EH (cell line): ENCODE results near the gene POLR3C.
"Not testable (repeated sequence)": the region's sequence is repeated elsewhere in the genome, so short reads cannot be mapped to it uniquely, and the experiment has no call there.

ENCODE experiments used
- DNase-seq: peaks from one replicate; pipeline ENCODE4 v3.0.0-alpha.2; 2015; ENCODE audit warnings: low read depth

Gene POLR3C, protein sequence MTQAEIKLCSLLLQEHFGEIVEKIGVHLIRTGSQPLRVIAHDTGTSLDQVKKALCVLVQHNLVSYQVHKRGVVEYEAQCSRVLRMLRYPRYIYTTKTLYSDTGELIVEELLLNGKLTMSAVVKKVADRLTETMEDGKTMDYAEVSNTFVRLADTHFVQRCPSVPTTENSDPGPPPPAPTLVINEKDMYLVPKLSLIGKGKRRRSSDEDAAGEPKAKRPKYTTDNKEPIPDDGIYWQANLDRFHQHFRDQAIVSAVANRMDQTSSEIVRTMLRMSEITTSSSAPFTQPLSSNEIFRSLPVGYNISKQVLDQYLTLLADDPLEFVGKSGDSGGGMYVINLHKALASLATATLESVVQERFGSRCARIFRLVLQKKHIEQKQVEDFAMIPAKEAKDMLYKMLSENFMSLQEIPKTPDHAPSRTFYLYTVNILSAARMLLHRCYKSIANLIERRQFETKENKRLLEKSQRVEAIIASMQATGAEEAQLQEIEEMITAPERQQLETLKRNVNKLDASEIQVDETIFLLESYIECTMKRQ

DNA sequence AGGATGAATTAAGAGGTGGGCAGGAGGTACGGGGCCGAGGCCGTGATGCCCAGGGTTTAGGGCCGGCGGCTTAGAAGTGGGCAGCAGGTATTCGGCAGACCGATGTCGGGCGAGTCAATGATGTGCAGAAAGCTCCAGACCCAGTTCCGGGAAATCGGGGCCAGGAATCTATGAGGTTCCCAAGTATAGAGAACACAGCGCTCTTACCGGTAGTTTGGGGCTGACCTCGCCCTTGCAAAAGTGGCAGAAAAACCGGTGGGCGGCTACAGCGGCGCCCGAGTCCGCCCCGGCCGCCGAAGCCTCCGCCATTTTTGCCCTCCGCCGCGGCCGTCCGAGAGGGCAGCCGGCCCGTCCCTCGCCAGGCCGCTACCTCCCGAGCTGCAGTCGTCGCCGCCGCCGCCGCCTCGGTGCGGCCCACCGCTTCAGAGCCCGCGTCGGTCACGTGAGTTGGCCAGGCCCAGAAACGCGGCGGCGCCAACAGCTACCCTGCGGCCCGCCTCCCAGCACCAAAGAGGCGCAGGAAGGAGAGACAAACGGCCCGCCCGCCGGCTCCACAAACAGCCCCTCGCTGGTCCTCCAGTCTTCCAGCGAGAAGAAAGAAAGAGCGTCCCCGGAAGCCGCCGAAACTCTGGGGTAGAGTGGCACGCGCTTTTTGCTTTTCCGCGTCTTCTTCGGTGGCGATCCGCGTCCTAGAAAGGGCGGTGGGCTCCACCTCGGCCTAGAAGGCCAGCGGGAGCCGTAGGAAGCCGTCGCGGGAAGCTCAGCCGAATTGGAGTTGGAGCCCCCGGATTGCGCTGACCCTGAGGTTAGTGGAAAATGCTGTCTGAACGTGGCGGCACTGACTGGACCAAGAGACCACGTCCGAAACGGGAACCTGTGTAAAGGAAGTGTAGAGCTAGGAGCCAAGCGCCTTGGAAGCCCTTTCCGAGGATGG lies at the start of gene POLR3C, which contains the start of gene RNF115:
POLR3C (plus strand) TSS at position 636 of the 934 bp plus-strand sequence. CDS start 1,577 bp downstream, outside the sequence.
RNF115 (minus strand) TSS at position 531 of the 934 bp plus-strand sequence; CDS start at position 309, 222 bp downstream.
- peak; percentile 94 for DNase-seq

DNA sequence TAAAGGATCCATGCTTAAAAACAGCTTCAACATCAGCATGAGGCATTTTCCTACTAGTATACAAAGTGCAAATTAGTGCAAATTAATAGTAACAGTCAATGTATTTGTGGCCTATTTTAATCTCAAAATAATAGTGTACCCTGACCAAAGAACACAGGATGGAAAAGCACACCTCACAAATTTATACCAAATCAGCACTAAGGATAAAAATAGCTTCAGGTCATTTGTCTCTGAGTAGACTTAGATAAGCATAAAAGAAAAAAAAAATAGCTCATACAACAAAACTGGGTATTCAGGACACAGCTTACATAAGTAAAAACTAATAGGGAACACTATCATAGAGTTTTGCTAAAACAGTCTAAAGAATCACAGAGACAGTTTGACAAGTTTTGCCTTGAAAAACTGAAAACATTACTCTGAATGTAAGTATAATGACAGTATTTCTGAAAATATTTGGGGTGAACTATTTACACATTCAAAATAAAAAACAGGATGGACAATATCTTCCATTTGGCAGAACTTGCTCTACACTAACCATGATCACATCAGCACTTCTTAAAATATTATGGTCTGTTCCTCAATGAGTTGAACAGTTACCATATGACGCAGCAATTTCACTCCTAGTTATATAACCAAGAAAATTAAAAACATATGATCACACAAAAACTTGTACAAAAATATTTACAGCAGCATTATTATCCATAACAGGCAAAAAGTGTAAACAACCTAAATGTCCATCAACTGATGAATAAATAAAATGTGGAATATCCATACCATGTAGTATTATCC lies 46.4 kb upstream of the POLR3C start:
- DNase-seq: no peak

DNA sequence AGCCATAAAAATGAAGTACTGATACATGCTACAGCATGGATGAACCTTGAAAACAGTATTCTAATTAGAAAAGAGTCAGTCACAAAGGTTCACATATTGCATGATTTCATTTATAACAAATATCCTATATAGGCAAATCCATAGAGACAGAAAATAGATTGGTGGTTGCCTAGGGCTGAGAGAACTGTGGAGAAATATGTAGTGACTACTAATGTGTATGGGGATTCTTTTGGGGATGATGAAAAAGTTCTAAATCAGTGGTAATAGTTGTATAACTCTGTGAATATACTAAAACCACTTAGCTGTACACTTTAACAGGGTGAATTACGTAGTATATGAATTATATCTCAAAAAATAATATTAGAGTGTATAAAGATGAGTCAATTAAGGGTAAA lies 45.9 kb upstream of the POLR3C start:
- DNase-seq: no peak

DNA sequence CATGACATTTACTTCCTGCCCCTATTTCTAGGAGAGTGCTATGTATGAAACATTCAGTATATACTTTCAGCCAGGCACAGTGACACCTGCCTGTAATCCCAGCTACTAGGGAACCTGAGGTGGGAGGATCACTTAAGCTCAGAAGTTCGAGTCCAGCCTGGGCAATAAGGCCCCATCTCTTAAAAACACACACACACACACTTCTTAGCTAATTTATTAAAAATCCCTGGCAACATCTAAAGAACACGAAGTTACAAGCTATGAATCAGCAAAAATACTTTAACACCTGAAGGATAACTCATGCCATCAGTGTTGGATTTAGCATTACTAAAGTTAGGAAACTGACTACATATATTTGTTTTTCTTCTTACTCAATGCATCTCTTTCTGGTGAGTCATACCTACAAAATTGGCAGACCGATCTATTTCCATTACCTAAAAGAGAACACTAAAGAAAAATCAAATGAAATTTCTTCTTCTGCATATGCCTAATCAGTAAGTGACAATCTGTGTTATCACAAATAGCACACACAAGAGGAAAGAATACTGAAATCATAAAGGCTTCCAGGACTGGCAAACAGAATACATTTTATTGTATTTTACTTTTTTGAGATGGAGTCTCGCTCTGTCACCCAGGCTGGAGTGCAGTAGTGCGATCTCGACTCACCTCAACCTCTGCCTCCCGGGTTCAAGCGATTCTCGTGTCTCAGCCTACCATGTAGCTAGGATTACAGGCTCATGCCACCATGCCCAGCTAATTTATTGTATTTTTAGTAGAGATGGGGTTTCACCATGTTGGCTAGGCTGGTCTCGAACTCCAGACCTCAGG lies 41.5 kb upstream of the POLR3C start:
- DNase-seq: peak; percentile 90

DNA sequence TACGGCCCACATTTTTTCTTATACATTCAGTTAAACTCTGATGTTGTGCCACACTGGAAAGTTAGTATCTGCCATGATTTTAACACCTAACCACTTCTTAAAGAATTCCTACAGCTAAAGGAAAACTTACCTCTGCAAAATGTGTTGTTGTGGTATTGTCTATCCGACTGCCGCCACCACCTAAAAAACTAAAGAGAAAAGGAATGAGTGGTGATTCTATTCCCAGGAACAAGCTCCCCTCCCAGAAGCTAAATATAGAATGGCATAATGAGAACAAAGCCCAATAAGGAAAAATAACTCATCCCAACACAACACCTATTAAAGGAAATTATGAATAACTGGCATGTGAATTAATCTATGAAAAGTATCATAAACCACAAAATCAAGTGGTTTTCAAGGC lies 39.6 kb upstream of the POLR3C start:
- DNase-seq: peak; percentile 29

DNA sequence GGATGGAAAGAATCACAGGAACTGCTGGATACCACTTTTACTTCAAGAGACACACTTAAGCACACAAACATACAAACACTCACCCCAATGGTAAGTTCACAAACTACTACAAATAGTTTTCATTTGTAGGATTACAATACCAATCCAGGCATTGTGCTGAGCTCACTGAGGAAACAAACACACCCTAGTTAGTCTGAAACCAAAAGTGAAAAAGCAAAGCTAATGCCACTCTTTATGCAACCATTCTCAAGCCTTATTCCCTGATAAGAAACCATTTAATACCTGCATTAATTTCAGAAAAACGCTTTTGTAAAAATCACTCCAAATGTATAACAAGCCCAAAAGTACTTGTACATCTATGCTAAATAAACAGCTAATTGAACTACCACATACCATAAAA lies 38.5 kb upstream of the POLR3C start:
- peak; percentile 11 for DNase-seq

DNA sequence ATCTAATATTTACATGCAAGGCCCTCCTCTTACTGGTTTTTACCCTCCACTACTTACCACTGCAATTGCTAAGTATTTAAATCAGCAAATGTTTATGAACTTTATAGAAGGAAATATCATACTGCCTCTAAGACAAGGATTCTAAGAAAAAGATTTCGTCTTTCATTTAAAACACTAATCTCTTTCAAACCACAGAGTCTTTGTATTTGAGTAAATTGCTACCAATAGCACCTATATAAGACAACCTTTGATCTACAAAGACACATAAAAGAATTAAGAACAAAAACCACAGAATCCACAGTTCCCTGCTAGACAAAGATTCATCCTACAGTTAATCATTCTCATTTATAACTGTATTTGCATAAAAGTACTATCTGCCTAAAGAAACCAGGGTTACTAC lies 37.7 kb upstream of the POLR3C start:
- no peak for DNase-seq

DNA sequence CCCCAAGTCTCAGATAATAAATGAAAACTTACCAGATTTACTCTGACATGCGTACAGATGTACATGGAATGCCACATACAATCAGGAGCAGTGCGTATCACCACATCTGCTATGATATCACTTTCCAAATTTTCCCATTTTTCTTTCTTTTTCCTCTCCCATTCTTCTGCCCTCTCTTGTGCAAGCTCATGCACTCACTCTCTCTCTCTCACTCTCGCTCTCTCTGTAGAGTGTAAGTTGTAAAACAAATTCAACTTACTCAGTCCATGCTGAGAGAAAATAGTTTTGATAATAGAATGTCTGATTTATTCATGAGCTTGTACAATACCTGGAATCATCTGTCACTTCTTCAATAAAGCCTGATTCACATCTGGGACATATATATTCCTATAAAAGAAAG lies 35.4 kb upstream of the POLR3C start:
- no peak for DNase-seq

DNA sequence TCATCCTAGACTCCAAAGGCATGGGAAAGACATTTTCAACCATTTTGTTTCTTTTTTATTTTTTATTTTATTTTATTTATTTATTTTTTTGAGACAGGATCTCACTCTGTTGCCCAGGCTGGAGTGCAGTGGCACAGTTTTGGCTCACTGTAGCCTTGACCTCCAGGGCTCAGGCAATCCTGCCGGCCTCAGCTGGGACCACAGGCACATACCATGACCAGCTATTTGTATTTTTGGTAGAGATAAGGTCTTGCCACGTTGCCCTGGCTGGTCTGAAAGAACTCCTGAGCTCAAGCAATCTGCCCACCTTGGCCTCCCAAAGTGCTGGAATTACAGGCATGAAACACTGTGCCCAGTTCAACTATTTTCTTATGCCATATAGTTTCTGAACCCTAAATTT lies 32.1 kb upstream of the POLR3C start:
- DNase-seq: not testable (repeated sequence)

DNA sequence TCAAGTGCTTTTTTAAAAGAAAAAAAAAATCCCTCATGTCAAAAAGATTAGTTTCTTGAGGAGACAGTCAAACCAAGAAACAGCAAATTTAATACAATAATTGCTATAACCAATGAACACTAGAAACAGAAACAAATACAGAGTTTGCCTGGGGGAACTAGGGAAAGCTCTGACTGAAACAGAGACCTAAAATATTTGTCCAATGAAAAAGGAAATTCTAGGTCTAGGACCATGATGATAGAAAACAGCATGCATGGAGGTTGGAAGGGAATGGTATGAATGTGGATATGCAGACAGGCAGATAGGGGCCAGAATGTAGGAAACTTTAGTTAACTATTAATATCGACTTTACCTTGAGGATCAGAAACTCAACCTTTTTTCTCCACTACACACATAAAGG lies 31.5 kb upstream of the POLR3C start:
- DNase-seq: no peak

DNA sequence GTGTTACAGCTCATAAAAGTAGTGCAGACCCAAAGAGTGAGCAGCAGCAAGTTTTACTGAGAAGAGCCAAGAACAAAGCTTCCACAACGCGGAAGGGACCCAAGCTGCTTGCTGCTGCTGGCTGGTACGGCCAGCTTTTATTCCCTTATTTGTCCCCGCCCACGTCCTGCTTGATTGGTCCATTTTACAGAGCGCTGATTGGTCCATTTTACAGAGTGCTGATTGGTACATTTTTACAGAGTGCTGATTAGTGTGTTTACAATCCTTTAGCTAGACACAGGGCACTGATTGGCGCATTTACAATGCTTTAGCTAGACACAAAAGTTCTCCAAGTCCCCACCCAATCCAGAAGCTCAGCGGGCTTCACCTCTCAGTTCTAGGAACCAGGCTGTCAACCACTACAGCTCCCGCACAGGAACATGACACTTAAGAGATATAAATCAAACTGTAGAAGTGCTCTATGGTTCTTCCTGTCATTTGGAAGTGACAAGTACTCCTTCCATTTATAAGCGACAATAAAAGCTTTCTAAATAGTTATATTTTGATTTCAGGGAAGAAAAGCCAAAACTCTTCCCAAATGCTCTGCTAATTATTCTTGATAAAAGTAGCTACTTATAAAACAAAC lies 28.6 kb upstream of the POLR3C start:
- DNase-seq: no peak

DNA sequence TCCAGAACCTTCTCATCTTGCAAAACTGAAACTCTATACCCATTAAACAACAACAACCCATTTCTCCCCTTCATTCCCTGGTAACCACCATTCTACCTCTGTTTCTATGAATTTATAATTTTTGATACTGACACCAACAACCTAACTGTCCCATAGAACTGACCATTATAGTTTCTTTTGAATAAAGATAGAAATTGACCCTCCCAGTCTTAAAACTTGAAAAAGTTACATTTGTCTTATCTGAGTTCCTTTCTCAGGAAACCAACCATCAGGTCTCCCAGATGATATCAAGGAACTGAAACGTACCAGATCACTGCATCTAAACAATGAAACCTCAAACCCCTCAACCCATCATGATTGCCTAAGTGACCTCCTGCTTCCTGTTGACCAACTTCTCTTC lies 27.2 kb upstream of the POLR3C start:
- DNase-seq: no peak

DNA sequence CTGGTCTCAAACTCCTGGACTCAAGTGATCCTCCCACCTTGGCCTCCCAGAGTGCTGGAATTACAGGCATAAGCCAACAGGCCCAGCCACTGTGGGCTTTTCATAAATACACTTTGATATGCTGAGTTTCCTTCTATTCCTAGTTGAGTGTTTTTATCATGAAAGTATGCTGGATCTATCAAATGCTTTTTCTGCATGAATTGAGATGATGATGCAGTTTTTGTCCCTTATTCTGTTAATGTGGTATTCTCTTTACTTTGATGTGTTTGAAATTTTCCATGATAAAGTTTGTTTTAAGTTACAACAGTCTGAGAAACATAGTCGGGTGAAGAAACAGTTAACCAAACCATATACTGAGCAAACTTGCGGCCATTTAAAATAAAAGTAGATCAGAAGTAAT lies 24.2 kb upstream of the POLR3C start:
- no peak for DNase-seq

DNA sequence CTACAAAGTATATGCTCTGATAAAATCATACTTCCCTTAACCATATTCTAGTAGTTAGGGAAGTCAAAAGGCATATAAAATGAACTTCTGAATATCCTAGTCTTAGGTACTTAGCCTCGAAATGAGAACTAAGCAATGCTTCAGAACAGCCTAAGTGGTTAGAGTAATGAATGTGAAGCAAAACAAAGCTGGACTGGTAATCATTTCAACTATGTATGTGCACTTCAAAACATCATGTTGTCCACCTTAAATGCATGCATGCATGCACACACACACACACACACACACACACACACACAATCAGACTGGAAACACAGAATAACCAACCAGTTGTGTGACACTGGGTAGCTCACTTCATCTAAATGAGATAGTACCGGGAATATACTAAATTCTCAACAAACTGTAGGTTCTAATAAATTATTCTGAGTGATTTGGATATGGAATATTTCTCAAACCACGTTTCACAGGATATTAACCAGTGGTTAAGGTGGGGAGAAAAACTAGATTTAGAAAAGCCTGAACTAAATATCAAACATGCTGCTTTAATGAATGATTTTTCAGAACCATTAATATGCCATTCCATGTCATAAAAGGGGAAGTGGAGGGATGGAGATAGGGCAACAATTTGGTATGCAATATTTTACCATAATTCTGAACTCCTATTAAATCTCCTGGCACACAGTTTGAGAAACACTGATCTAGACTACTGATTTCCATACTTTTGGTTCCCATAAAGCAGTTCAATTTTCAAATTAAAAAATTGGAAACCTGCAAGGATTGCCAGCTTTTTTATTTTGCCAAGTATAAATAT lies 19.6 kb upstream of the POLR3C start:
- DNase-seq: no peak

DNA sequence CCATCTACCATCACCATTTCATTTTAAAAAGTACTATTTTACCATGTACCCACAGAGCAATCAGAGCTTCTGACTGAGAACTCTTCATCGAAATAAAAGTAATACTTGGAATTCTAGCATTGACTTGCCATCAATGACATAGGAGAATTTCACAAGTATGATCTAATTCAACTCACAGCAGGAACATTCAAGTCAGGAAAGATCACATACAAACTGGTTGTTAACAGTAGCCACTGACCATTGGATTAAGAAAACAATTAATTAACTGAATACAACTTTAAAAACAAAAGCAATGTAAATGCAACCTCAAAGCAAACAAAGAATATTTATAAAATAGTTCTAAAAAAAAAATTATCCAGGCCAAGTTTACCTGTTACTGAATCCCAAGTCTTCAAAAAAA lies 18.9 kb upstream of the POLR3C start:
- DNase-seq: no peak

DNA sequence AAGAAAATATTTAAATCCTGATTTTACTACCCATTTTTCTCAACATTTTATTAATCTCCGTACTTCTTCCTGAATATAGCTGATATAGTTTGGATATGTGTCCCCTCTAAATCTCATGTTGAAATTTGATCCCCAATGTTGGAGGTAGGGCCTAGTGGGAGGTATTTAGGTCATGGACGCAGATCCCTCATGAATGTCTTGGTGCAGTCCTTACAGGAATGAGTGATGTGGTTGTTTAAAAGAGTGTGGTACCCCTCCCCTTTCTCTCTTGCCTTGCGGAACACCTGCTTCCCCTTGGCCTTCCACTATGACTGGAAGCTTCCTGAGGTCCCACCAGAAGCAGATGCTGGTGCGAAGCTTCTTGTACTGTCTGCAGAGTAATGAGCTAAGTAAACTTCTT lies 17.6 kb upstream of the POLR3C start:
- no peak for DNase-seq

DNA sequence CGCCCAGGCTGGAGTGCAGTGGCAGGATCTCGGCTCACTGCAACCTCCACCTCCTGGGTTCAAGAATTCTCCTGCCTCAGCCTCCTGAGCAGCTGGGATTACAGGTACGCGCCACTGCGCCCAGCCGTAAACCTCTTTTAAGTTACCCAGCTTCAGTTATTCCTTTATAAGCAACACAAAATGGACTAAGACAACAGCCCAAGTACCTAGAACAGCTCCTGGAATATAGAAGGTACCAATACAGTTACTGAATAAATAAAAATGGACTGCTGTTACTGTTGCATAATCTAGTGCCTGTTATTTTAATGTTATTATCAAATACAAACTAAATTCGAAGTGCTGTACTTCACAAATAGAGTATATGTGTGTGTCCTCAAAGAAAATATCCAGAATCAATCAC lies 17.2 kb upstream of the POLR3C start:
- DNase-seq: no peak

DNA sequence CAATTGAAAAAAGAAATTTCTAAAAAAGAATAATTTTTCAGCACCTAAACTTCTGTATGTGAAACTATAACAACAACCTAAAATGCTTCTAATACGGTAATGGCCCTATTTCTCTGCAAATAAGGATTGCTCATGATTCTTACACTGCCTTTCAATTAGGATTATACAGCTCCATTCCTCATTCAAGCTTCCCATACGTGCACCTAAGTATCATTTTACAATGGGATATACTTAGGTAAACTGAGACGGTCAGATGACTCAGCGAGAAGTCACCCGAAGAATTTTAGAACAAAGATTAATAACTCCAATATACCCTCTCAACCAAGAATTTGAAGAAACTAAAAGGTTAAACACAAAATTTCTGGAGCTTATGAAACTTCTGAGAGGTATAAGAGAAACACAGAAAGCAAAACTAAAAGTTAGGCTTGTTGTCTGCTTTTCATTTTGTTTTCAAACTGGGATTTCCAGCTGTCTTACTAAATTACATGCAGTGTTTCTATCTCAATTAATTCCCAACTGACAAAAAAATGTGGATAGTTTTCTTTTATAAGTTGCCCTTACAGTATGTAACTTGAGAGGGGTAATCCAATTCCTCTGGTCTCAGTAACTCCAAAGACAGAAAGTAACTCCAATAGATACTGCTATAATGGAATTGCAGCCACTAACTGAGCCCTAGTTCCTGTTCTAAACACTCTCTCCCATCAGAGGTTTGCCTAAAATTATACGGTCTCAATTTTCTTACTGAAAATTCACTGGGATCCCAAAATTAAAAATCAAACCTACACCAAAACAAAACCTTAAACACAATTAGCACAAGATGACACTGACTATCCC lies 10.8 kb upstream of the POLR3C start:
- DNase-seq: not testable (repeated sequence)

DNA sequence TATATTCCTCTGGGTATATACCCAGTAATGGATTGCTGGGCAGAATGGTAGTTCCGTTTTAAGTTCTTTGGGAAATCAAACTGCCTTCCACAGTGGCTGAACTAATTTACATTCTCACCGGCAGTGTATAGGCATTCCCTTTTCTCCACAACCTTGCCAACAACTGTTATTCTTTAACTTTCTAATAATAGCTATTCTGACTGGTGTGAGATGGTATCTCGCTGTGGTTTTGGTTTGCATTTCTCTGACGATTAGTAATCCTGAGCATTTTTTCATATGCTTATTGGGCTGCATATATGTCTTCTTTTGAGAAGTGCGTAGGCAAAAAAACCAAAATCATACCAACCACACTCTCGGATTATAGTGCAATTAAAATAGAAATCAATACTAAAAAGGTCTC lies 5.9 kb upstream of the POLR3C start:
- peak; percentile 83 for DNase-seq
